ENCODE data around the gene POLR1E.

DNA sequence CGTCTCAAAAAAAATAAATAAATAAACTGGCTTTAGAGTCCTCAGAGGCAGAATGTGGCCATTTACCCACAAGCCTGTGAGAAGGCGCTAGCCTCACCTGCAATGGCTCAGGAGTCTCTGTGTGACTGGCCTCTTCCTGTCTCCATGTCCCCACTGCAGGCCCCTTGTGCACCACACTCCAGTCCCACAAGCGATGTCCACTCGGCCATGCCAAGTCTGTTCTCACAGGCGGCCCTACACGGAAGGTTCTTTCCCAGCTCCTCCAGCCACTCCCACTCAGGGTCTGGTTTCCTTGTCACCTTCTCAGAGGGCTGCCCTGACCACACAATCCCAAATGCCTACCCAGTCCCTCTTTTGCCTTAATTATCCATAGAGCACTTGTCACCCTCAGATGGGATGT lies 38.2 kb downstream of the POLR1E start:
- TF ChIP-seq POLR2A (IDR thresholded peaks at IDR 0.05; ENCODE audit: low read depth, low read length) (no peak), POLR2AphosphoS5 (IDR thresholded peaks at IDR 0.05; ENCODE audit: low read depth, low read length) (no peak), TAF1 (IDR thresholded peaks at IDR 0.05; ENCODE audit: borderline replicate concordance, low read depth, low read length) (no peak)

Data from GM12892 (cell line).